Peyer's patch (tissue), 4 donors: ENCODE results near the gene RGS5.

Experiments used
- CTCF ChIP-seq, 6 experiments: fragments of 450-650 bp in 4 of 6; fragments of 200-600 bp in 2 of 6; sonication (generic) in 1 of 6; IDR thresholded peaks; one replicate each; pipeline ENCODE4 v1.5.1; 2017 to 2019; ENCODE audit warnings: antibody characterized with exemption in 6 of 6, mild to moderate bottlenecking in 3 of 6, moderate library complexity in 1 of 6
- POLR2A ChIP-seq, 2 donors: fragments of 450-650 bp; IDR thresholded peaks; one replicate each; pipeline ENCODE4 v1.5.1; 2017; ENCODE audit warnings: antibody characterized with exemption in 2 of 2, mild to moderate bottlenecking in 2 of 2, moderate library complexity in 2 of 2

DNA sequence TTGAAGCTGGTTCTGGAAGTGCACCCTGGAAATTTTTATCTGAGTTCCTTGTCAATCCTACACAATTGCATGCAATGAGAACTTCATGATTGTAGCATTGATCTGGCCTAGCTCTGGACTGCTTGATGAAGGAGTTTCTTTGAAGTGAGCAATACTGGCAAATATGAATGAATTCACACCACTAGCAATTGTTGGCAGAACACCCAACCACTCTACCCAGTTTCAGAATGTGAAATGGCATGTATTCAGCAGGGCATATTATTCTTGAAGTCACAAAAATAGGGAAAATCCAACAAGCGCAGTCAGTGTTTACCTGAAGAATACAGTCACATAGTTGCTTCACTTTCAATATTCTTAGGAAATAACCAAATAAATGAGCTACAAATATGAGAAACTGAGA is 57.3 kb downstream of the RGS5 start:
- TF ChIP-seq CTCF (IDR thresholded peaks at IDR 0.05) (no peak), POLR2A (IDR thresholded peaks at IDR 0.05) (no peak)
